ENCODE data around the gene CA10.

- TF ChIP-seq CTCF (IDR thresholded peaks at IDR 0.05; ENCODE audit: extremely low read depth in 1 of 2, insufficient read depth in 1 of 2, low read depth in 1 of 2, low read length in 2 of 2) (no peak), EZH2 (IDR thresholded peaks at IDR 0.05; ENCODE audit: borderline replicate concordance, low read depth, low read length, severe bottlenecking) (no peak), MAX (IDR thresholded peaks at IDR 0.05; ENCODE audit: insufficient read depth, insufficient read length) (no peak), GATA2 (IDR thresholded peaks at IDR 0.05; ENCODE audit: insufficient read depth, insufficient read length, low read depth, low read length) (no peak), POLR2A (IDR thresholded peaks at IDR 0.05; ENCODE audit: low read depth, low read length) (no peak)
These were observed 33.0 kb upstream of the CA10 start for GRCh38 chr17:52191491-52191890.
